GM12878 (cell line): ENCODE results near the gene MARVELD2.

Source experiments
- CHD1 ChIP-seq: IDR thresholded peaks from 2 replicates; pipeline ENCODE4 v1.6.1; 2012; ENCODE audit warnings: low read depth, low read length, improper control_type of control experiment
- EGR1 ChIP-seq, 2 experiments: IDR thresholded peaks; 1 replicate in 1 of 2; 2 replicates in 1 of 2; pipeline ENCODE4 v1.6.1; 2011 to 2012; ENCODE audit warnings: low read depth in 2 of 2, low read length in 2 of 2, borderline replicate concordance in 1 of 2, mild to moderate bottlenecking in 1 of 2, moderate library complexity in 1 of 2
- POLR2A ChIP-seq: IDR thresholded peaks from 2 replicates; pipeline ENCODE4 v1.6.1; 2011; ENCODE audit warnings: low read depth, mild to moderate bottlenecking, low read length
- POLR2AphosphoS5 ChIP-seq: IDR thresholded peaks from 2 replicates; pipeline ENCODE4 v1.6.1; 2011; ENCODE audit warnings: mild to moderate bottlenecking, low read length, inconsistent platforms
- SMAD1 ChIP-seq: fragments of 450-650 bp; IDR thresholded peaks from 2 replicates; pipeline ENCODE4 v1.6.1; 2018; ENCODE audit warnings: mild to moderate bottlenecking, low read depth; ENCODE audit not compliant: partially characterized antibody
- SMC3 ChIP-seq: IDR thresholded peaks from 2 replicates; pipeline ENCODE4 v1.6.1; 2011; ENCODE audit warnings: low read length, improper control_type of control experiment, borderline replicate concordance
- SREBF1 ChIP-seq: IDR thresholded peaks from 2 replicates; pipeline ENCODE4 v1.6.1; 2012; ENCODE audit warnings: mild to moderate bottlenecking, low read length
- TF ChIP-seq, protein P1 (sequence below): fragments of 450-650 bp; IDR thresholded peaks from 2 replicates; pipeline ENCODE4 v1.6.1; 2016; ENCODE audit warnings: mild to moderate bottlenecking, moderate library complexity, borderline replicate concordance
- TF ChIP-seq, protein P2 (sequence below): IDR thresholded peaks from 2 replicates; pipeline ENCODE4 v1.6.1; 2012; ENCODE audit warnings: low read depth, low read length, improper control_type of control experiment
- TF ChIP-seq, protein P3 (sequence below): fragments of 450-650 bp; IDR thresholded peaks from 2 replicates; pipeline ENCODE4 v1.6.1; 2016; ENCODE audit warnings: mild to moderate bottlenecking
- TF ChIP-seq, protein P4 (sequence below), 3 experiments: IDR thresholded peaks in 2 of 3; conservative IDR thresholded peaks in 1 of 3; 2 replicates each; pipeline ENCODE4 v1.5.1; 2011; ENCODE audit warnings: low read depth in 3 of 3, low read length in 3 of 3, mild to moderate bottlenecking in 3 of 3, control low read depth in 2 of 3, moderate library complexity in 2 of 3, inconsistent platforms in 1 of 3, mixed read lengths in 1 of 3; ENCODE audit not compliant: control insufficient read depth in 2 of 3, insufficient read depth in 1 of 3; ENCODE audit errors: extremely low read depth in 1 of 3
- TF ChIP-seq, protein P5 (sequence below): IDR thresholded peaks from 2 replicates; pipeline ENCODE4 v1.6.1; 2011; ENCODE audit warnings: low read depth, mild to moderate bottlenecking, low read length, moderate library complexity, borderline replicate concordance; ENCODE audit errors: extremely low read depth

DNA sequence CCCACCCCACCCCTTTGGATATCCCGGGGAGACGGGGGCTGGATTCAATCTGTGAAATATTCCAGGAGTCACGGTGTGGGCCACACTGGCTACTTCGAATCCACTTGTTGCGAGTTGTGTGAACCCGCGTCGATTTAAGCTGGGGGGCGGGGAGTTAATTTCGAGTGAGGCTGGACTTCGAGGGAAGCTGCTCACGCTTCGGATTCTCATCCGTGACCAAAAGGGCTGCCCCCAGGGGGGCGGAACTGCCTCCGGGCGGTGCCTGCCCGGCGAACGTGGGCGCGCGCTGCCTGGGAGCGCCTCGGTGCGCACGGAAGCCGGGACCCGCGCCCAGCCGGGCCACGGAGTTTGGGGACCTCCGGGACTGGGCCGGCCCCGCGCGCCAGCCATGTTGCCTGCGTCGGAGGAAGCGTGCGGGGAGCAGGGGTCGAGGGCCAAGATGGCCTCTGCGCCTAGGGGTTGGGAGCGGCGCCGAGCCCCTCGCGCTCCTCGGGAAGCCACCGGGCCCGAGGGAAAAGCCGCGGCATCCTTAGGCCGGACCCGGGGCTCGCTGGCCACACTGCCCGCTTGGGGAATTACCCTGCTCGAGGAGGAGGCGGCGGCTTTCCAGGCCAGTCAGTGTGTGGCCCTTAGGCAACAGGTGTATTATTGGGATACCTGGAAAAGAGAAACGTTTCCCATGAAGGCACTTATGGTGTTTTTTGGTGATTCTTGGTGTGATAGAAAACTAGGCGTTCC is 78.6 kb downstream of the MARVELD2 start:
- no peak; the same call in 1 of the 2 replicates for TF ChIP-seq POLR2AphosphoS5
- peak; percentile 69; the same call in 1 of the 2 replicates for TF ChIP-seq POLR2A
- TF ChIP-seq, protein P1, sequence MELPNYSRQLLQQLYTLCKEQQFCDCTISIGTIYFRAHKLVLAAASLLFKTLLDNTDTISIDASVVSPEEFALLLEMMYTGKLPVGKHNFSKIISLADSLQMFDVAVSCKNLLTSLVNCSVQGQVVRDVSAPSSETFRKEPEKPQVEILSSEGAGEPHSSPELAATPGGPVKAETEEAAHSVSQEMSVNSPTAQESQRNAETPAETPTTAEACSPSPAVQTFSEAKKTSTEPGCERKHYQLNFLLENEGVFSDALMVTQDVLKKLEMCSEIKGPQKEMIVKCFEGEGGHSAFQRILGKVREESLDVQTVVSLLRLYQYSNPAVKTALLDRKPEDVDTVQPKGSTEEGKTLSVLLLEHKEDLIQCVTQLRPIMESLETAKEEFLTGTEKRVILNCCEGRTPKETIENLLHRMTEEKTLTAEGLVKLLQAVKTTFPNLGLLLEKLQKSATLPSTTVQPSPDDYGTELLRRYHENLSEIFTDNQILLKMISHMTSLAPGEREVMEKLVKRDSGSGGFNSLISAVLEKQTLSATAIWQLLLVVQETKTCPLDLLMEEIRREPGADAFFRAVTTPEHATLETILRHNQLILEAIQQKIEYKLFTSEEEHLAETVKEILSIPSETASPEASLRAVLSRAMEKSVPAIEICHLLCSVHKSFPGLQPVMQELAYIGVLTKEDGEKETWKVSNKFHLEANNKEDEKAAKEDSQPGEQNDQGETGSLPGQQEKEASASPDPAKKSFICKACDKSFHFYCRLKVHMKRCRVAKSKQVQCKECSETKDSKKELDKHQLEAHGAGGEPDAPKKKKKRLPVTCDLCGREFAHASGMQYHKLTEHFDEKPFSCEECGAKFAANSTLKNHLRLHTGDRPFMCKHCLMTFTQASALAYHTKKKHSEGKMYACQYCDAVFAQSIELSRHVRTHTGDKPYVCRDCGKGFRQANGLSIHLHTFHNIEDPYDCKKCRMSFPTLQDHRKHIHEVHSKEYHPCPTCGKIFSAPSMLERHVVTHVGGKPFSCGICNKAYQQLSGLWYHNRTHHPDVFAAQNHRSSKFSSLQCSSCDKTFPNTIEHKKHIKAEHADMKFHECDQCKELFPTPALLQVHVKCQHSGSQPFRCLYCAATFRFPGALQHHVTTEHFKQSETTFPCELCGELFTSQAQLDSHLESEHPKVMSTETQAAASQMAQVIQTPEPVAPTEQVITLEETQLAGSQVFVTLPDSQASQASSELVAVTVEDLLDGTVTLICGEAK, result no peak
- TF ChIP-seq, protein P2, sequence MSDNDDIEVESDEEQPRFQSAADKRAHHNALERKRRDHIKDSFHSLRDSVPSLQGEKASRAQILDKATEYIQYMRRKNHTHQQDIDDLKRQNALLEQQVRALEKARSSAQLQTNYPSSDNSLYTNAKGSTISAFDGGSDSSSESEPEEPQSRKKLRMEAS, result peak; percentile 24; the same call in 1 of the 2 replicates
- TF ChIP-seq CHD1, result no peak
- TF ChIP-seq, protein P3, sequence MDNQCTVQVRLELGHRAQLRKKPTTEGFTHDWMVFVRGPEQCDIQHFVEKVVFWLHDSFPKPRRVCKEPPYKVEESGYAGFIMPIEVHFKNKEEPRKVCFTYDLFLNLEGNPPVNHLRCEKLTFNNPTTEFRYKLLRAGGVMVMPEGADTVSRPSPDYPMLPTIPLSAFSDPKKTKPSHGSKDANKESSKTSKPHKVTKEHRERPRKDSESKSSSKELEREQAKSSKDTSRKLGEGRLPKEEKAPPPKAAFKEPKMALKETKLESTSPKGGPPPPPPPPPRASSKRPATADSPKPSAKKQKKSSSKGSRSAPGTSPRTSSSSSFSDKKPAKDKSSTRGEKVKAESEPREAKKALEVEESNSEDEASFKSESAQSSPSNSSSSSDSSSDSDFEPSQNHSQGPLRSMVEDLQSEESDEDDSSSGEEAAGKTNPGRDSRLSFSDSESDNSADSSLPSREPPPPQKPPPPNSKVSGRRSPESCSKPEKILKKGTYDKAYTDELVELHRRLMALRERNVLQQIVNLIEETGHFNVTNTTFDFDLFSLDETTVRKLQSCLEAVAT, result no peak
- TF ChIP-seq, protein P4, sequence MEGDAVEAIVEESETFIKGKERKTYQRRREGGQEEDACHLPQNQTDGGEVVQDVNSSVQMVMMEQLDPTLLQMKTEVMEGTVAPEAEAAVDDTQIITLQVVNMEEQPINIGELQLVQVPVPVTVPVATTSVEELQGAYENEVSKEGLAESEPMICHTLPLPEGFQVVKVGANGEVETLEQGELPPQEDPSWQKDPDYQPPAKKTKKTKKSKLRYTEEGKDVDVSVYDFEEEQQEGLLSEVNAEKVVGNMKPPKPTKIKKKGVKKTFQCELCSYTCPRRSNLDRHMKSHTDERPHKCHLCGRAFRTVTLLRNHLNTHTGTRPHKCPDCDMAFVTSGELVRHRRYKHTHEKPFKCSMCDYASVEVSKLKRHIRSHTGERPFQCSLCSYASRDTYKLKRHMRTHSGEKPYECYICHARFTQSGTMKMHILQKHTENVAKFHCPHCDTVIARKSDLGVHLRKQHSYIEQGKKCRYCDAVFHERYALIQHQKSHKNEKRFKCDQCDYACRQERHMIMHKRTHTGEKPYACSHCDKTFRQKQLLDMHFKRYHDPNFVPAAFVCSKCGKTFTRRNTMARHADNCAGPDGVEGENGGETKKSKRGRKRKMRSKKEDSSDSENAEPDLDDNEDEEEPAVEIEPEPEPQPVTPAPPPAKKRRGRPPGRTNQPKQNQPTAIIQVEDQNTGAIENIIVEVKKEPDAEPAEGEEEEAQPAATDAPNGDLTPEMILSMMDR (IDR thresholded peaks at IDR 0.05 in 2 of 3, conservative IDR thresholded peaks at IDR 0.05 in 1 of 3; ENCODE audit: control insufficient read depth in 2 of 3, extremely low read depth in 1 of 3, insufficient read depth in 1 of 3, low read depth in 3 of 3, low read length in 3 of 3), result no peak
- peak in 1 of 2 experiments; percentile 73; a peak in 1 of 3 replicates for TF ChIP-seq EGR1 (IDR thresholded peaks at IDR 0.05; ENCODE audit: borderline replicate concordance in 1 of 2, low read depth in 2 of 2, low read length in 2 of 2)
- TF ChIP-seq SMAD1, result no peak
- no peak for TF ChIP-seq SMC3
- TF ChIP-seq SREBF1, result no peak
- TF ChIP-seq, protein P5, sequence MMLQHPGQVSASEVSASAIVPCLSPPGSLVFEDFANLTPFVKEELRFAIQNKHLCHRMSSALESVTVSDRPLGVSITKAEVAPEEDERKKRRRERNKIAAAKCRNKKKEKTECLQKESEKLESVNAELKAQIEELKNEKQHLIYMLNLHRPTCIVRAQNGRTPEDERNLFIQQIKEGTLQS, result no peak
